NCI-H510A treated with DMSO at 0.1 percent for 48 hours (cell line): ENCODE data around the gene DVL2.

Source experiments
- DNase-seq: peaks from one replicate; lab custom pipeline; 2025; lab: John Stamatoyannopoulos, UW

Gene DVL2

DNA sequence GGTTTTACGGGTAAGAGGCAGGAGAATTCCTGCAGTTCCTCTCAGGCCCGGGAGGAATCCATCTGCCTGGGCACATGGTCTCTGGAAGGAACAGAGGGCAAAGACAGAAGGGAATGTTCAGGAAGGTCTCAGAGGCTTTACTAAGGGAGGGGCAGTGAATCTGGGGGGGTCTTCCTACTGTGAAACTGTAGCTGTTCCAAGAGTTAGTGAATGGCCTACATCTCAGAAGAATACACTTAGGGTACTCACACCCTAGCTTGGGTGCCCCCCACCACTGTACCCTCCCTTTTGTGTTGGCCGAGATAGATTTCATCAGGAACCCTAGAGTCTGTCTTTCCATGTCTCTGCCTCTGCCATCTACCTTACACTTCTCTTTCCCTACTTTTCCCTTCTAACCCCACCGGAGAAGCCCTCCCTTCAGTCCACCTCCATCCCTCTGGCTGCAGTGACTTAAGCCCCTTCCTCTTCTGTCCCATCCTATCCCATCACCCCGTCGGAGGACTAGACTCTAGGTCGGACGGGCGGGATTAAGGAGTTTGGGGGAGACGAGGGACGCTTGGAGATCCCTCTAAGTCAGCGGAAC lies 15.0 kb downstream of the DVL2 start:
- no peak for DNase-seq

DNA sequence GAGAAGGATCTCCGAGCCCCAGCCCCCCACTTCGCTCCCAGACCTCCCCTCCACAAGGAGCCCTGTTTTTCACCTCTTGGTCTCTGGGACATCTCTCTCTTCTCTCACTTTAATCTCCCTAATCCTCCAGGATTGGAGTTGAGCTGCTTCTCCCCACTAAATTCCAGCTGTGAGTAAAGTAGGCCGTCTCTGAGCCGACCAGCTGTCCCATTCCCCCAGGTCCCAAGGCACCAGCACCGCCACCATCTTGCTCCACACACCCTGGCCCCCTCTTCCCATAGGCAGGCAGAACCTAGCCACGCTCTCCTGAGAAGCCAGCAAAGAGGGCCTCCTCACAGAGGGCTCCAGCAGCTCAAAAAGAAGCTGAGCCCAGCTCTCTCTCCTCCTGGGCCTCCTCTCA lies 15.6 kb downstream of the DVL2 start:
- no peak for DNase-seq

DNA sequence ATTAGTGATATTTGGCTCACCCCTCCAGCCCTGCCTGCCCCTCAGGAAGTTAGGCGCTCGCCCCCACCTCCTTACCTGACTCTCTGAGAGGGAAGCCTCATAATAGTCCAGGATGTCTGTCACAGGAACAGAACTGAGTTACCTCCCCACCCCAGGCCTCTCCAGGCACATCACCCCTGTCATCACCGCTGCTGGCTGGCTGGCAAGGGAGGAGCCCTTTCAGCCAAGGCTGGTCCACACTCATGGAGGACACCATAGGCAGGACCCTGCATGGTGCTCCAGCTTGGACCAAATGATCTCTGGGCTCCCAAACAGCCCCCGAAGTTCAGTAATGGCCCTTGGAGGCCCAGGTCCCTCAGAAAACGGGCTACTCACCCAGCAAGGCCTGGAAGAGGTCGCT lies 16.2 kb downstream of the DVL2 start:
- no peak for DNase-seq

DNA sequence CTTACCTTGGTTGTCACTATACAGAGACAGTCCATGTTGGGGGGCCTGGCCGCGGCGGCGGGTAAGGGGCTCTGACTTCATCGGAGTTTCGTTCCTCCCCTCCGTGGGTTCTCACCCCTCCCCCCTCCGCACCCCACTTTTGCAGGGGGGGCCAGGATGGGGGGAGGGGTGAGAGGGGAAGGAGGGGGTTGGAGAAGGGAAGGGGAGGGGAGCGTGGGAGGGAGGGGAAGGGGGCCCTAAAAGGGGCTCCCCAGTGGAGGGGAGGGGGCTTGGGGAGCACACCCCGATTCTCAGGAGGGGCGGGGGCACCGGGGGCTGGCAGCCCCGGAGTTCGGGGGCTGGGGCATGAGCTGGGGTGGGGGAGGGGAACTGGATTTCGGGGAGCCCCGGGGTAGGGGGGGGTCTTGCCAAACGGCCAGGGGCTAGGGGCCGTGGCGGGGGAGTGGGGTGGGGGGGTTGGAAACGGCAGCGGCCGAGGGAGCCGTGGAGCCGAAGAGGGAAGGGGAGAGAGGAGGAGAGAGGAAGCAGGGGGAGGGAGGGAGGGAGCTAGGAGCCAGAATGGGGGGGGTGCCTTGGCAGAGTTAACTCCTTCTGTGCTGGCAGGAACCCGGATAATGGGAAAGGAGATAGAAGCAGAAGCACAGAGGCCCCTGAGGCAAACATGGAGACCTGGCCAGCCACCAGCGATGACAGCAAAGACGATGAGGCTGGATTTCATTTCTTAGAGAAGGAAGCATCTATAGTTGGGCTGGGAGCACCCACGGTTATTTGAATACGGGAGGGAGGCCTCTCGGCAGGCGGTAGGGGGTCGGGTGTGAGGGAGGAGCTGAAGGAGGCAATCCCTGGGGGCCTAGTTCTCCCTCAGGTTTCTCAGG lies 17.0 kb downstream of the DVL2 start:
- DNase-seq: peak; percentile 56

DNA sequence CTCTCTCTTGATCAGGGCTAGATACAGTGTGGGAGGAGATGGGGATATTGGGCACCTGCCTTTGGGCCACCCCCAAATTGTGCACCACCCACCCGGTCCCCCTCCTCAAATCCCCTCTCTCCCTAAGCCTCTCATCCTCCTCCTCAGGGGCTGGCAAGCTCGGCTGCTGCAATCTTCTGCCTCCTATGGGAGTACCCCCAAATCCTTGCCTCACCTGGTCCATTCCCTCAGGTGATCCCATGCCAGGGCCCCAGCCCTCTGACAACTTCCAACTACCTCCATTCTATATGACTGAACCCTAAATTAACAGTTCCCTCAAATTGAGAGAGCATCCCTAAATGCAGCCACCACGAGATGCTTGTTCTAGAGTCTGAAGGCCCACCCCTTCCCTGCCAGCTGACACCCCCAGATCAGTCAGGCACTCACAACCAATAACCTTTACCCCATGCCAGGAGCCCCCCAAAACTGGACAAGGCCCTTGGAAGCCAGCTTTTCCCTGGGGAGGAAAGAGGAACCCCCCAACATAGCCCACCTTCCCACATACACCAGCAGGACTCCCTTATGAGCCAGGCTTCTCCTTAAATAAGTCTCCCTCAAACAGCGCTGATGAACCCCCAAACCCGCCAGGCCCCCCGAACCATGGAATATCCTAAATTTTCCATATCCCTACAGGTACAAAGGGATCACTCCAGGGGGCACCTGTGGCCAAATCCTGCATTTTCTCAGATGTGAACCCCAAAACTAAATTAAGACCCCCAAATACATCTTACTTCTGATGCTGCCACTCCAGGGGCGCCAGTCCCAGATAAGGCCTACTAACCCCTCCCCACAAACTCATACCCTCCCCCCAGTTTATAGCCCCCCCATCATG lies 17.8 kb downstream of the DVL2 start:
- no peak for DNase-seq

DNA sequence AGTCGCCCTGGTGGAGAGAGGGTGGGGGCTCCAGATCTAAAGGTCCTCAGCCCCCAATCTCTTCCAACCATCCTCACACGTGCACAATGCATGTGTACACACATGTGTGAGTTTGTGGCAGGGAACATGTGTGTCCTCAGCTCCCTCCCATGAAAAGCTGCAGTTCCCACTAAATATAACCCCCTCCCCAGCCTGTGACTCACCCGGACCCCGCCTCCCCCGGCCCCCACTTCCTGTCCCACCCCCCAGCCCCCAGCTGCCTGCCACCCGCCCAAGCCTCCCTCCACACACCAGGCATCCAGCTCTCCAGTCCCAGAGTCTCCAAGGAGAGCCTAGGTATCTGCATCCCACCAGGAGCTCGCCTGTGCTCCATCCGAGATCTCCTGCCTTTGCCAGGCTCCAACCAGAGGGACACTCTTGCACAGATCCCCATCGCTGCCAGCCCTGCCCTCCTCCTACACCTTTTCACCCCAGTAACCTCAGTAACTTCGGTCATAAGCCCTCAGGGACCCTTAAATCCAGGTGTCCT lies 18.6 kb downstream of the DVL2 start:
- no peak for DNase-seq

DNA sequence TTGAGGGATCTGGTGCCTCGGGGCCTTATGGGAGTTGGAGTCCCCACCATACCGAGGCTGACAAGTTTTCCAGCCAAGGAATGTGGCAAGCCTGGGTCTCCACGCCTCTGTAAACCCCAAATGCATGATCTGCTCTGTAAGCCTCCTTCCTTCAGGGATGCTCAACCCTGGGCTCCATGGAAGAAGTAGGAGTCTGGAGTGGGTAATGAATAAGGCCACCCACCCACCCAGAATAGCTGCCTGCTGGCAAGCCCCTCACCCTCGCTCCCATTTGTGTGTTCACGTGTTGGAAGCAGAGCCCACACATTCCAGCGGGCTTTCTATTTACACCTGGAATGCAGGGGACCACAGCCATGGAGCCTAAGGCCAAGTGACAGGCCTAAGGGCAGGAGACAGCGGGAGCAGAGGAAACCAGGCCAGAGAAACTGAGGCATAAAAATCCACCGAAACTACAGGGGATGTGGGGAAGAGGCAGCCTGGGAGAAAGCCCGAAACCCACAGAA lies 19.1 kb downstream of the DVL2 start:
- no peak for DNase-seq

DNA sequence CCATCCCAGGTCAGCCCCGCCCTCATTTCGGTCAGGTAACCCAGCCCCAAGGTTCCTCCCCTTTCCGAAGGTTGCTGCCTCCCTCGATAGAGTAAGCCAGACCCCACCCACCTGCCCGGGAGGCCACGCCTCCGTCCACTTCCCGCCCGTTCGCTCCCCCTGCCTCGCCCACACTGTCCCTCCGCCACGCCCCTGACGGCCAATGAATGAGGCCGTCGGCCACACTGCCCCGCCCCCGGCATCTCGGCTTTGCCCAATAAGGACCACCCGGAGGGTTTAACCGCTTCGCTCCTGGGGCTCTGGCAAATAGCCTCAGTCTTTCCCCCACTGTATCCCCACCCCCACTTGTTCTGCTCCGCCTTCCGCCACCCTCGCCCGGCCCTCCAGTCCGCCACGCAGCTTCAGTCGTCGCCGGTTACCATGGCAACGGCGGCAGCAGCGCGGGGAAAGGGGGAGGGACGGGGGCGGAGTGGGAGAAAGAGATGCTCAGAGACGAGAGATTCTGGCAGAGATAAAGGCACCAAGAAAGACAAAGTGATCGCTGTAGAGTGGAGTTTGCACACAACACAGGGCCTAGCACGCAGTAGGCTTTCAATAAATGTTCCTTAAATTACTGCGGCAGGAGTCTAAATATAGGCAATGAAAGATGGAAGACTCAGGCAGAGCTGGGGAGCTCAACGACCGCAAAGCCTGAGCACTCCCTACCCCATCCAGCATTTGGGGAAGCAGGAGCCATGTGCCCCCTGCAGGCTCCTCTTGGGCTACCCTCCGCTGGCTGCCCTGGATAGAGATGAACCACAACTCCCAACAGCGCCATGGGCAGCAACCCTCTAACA lies 19.8 kb downstream of the DVL2 start:
- peak; percentile 97 for DNase-seq

DNA sequence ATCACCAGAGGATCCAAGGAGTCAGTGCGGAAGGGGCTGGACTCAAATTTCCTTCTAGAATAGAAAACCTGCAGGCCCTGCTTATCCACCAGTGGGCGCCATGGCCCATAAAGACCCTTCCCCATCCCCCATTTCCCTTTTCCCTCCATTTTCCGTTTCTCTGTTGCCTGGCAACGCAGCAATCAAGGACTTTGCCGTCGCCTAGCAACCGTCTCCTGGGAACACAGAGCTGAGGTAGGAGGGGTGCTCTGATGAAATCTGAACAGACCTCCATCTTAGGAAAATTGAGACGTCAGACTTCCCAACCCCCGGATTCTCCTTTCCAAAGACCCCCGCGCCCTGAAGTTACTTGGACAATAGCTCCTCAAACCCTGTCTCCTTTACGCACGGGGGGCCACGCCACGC lies 20.4 kb downstream of the DVL2 start:
- peak; percentile 90 for DNase-seq

DNA sequence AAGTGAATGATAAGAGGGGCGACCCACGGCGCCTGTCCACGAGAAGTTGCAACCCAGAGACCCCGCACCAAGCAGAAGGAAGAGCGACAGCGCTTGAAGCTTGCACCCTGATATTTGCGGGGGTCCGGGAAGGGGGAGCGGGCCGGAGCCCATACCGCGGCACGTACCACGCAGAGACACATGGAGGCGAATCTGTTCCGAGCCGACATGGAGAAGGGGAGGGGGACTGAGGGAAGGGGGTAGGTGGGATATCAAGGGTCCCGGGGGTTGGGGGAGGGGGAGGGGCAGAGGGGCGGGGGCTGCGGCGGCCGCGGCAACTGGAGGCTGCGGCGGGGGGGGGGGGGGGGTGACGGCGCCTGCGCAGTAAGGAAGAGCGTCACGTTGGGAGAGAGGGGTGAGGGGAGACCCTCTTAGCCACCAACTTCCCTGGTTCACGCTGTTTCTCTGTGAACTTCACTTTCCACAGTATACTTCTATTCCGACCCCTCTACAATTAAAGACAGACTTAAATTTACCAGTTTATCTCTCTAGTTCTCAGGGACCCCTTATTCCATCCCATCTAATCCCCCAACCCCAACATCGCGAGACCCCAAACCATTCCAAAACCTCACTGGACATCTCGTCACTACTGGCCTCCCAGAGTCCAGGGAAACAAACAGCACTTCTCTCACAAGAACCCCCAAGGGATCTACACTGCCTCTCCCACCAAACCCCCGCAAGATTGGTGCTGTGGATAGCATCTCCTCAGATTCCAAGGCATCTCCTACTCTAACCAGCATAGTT lies 22.6 kb downstream of the DVL2 start:
- DNase-seq: no peak

DNA sequence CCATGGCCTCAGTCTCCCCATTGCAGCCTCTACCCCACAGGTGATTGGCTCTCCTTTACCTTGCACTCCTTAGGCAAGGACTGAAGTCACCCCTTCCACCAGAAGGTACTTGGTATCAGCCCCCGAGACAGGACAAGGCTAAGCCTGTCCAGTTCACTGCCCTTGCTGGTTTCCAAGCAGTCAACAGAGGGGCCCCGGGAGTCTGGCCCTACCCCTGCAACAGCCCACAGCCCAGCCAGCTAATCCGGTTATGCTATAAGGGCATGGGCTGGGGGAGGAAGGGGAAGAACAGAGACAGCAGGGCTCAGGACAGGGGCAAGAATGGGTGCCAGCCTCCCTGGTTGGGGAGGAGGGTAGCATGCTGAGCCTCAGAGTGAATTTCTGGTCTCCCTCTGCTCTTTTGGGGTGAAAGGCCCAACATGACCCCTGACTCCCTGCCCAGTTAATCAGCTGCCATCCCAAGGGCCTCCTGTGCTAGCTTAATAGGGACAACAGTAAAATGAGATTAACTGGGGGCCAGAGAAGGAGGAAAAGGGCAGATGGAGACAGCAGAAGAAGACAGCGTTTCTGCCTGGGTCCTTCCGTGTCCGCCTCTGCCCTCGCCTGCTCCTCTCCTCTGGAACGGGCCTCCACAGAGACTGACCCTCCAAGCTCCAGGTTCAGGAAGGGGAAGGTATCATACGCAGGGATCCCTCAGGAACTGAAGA lies 25.4 kb downstream of the DVL2 start:
- no peak for DNase-seq

DNA sequence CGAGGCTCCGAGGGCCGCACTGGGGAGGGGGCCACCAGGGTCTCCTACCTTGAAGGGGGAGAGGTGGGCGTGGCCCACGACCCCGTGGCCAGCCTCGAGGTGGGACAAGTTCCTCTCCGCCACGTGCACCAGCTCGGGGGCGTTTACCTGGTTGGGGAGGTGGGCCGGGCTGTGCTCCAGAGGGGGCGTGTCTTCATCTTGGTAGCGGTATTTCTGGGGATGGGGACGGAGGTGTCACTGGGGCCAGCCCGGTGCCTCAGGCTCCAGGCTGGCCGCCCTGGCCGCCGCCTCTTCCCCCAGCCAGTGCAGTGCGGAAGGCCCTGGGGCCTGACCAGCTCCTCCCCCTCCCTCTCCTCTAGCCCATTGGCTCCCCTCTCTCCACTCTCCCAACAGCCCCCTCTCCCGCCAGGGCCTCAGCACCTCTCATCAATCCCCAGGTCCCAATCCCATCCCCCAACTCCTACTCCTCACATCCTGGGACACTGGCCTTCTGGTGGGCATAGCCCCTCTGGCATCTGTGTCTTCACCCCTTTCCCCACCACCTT lies 26.2 kb downstream of the DVL2 start:
- no peak for DNase-seq

DNA sequence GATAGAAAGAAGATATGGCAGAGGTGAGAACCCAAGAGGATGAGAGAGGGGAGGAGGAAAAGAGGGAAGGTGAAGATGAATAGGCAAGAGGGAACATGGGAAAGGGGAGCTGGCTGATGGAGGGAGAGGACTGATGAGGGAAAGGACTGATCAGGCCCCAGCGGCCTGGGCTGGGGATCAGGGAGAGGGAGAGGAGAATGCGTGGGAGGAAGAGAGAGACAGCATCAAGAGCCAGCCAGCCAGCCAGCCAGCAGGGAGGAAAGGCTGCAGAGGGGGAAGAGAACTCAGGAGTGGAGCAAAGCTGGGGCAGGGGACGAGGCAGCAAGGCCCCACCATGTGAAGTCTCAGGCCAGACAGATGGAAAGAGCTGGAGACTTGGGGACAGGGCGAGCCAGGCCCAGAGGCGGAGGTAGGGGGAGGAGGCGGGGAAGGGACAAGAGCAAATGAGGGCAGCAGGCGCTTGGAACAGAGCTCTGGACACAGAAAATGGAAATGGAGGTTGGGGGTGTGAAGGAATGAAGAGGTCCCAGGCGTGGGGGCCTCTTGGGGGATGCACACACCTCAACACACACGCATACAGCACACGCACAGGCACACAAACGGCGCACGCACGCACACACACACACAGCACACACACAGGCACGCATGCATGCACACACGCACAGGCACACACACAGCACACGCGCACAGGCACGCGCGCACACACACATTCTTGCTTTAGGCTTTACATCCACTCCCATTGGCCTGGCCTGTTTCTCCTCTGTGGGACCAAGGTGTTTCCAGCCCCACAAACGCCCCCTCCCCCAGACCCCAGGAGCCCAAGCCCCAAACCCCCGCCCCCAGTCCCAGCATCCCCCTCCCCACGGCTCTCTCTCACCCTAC lies 27.0 kb downstream of the DVL2 start:
- DNase-seq: no peak

DNA sequence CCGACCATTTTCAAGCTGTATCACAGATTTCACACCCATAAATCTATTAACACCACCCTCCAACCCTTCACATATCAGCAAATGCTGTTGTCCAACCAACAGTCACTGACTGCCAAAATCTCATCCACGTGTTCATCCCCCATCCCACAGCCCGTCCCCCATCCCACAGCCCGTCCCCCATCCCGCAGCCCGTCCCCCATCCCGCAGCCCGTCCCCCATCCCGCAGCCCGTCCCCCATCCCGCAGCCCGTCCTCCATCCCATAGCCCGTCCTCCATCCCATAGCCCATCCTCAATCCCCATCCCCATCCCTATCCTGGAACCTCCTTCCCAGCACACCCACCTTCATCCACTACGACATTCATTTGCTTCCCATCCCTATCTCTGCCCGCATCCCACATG lies 28.8 kb downstream of the DVL2 start:
- no peak for DNase-seq

DNA sequence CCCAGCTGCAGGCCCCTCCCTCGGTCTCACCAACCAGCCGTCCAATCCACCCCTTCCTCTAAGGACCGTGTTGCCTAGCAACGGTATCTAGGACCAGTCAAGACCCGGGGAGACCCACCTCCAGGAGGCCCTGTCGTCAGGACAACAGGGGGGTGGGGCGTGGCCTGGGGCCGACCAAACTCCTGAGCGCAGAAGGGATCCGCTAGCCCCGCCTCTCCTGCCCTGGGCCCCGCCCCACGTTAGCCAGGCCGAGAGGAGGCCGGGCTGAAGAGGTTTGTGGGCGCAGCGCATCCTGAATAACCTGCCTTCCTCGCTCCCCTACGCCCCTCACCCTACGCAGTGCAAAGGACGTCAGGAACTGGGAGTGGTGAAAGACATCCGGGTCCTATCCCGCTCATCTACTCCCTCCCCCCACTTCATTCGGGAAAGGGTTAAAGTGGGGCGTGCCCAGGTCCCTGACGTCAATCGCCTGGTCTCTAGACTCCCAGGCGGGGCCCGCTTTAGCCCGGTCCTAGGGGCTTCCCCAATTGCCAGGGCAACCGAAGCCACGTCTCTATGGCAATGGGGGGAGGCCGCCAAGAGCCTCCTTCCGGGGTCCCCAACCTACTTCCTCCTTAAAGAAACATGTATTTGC lies 29.4 kb downstream of the DVL2 start:
- peak; percentile 68 for DNase-seq

DNA sequence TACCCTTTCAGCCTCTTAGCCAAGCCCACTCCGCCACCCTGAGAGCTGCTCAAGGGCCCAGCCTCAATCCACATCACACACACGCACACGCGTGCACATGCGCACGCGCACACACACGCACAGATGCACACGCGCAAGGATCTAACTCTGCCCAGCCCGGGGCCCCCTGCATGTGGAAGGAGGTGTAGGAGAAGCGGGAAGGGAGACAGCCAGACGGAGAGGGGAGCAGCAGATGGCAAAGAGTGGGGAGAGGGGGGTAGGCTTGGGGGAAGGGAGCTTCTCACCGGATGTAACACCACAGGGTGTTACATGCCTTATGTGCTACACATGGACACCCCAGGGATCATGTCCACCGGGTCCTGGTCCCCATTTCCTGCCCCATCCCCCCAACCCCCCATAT lies 30.0 kb downstream of the DVL2 start:
- no peak for DNase-seq

DNA sequence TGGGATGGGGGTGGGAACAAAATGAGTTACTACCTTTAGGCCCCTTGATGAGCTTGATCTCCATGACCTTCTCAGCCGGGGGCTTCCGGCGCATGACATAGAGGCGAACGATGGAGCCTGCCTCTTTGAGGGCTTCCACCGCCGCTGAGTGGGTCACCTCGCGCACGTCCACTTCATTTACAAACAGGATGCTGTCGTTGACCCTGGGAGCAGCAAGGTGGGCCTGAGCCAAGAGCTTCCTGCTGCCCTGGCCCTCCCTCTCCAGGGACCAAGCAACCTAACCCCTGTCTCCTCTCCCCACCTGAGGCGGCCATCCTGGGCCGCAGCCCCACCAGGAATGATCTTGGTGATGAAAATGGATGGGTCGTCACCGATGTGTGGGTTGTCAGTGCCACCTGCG lies 30.9 kb downstream of the DVL2 start:
- DNase-seq: no peak
